Myometrial cell (primary cell): ENCODE results near the gene PNMA8A. TPM values are rescaled to one million over a fixed set of nuclear protein-coding genes. Genes with fewer than 3 reads are reported as not detected.

ENCODE experiments used
- total RNA-seq: library from RNA; depleted of rRNA; stranded (reverse); fragments of >200 nt; gene quantifications from 2 replicates; pipeline ENCODE4 v1.2.3, GENCODE V29; 2015

Gene PNMA8A
- 3.2 and 3.4 TPM in 2 replicates for total RNA-seq

GRCh38 chr19:46471116-46471733, at the start of gene PNMA8A:
Gene PNMA8A, minus strand, starts transcription at chr19:46471563. Its CDS starts 528 bp downstream, at chr19:46471035.

GRCh38 chr19:46495786-46496099, 24.4 kb upstream of the PNMA8A start, which contains the start of gene PNMA8B:
Gene PNMA8B, minus strand, starts transcription at chr19:46495867. Its CDS starts 402 bp downstream, at chr19:46495465.

GRCh38 chr19:46428239-46429135, 42.9 kb downstream of the PNMA8A start, which contains the start of gene PNMA8C:
Gene PNMA8C, minus strand, starts transcription at chr19:46428936. Its CDS starts 577 bp downstream, at chr19:46428359.

Other genes with a start within 250 kb of the PNMA8A start
- gene IGFL1, start 241.8 kb downstream of the PNMA8A start, total RNA-seq, result not detected in 2 replicates
- gene HIF3A, start 174.5 kb downstream of the PNMA8A start, total RNA-seq, result 3.5 and 6.0 TPM in 2 replicates
- 97.8 and 102 TPM in 2 replicates for gene PPP5C, start 124.5 kb downstream of the PNMA8A start, total RNA-seq
- gene CCDC8, start 58.0 kb downstream of the PNMA8A start, total RNA-seq, result 22.2 and 22.5 TPM in 2 replicates
- gene PNMA8C, start 42.6 kb downstream of the PNMA8A start, total RNA-seq, result not detected in 2 replicates
- gene PNMA8B, start 24.3 kb upstream of the PNMA8A start, total RNA-seq, result 0.29 and 0.35 TPM in 2 replicates
- 350 and 373 TPM in 2 replicates for gene CALM3, start 129.8 kb upstream of the PNMA8A start, total RNA-seq
- 5.0 and 11.2 TPM in 2 replicates for gene PTGIR, start 153.5 kb upstream of the PNMA8A start, total RNA-seq
- gene GNG8, start 164.6 kb upstream of the PNMA8A start, total RNA-seq, result not detected in 2 replicates
- 4.0 and 5.1 TPM in 2 replicates for gene DACT3, start 189.6 kb upstream of the PNMA8A start, total RNA-seq
- gene PRKD2, start 245.6 kb upstream of the PNMA8A start, total RNA-seq, result 23.4 and 25.2 TPM in 2 replicates